ENCODE data around the gene SMC1B. TPM values are rescaled to one million over a fixed set of nuclear protein-coding genes. Genes with fewer than 3 reads are reported as not detected.

SMC1B gene
- total and polyA plus RNA-seq, 2 of the 8 experiments (the other 6 are each of a cell fraction or from before 2014, with no cell fraction given): 0.02 TPM; not detected in 1

- no peaks in the 10 kb centered on the region for H3K27me3 ChIP-seq (replicated peaks in 1 of 4; ENCODE audit: control insufficient read depth in 3 of 4, extremely low read depth in 1 of 4, insufficient read depth in 3 of 4, low read length in 3 of 4)
- CTCF ChIA-PET (ENCODE audit: partially characterized antibody): interaction anchor here (1.3 to 2.2 kb wide), 2 partner anchors 10 to 29 kb away, joined by 3 to 7 read pairs; no protein-coding TSS in a partner anchor
- H2AK5ac ChIP-seq (ENCODE audit: low read depth, low read length): no peak overlapping the region
- no peak overlapping the region for H3K56ac ChIP-seq (replicated peaks; ENCODE audit: insufficient read length, low read depth, low read length)
- no peak overlapping the region for H2BK5ac ChIP-seq (ENCODE audit: low read depth, low read length)
- no peak for FAIRE-seq
- no peak overlapping the region for H3K4me2 ChIP-seq (ENCODE audit: insufficient read depth in 1 of 2, low read depth in 2 of 2, low read length in 2 of 2)
- no peak overlapping the region for H3K23ac ChIP-seq (ENCODE audit: insufficient read length)
- no peak overlapping the region for H4K5ac ChIP-seq (ENCODE audit: insufficient read length, low read depth, low read length)
- no peaks in the 10 kb centered on the region for H3K79me2 ChIP-seq (ENCODE audit: control insufficient read depth in 1 of 2, insufficient read depth in 2 of 2, low read length in 2 of 2)
- H2AFZ ChIP-seq (ENCODE audit: low read length): no peak overlapping the region
- H3K36me3 ChIP-seq (ENCODE audit: control insufficient read depth in 2 of 4, insufficient read depth in 4 of 4, low read length in 3 of 4): no peaks in the 10 kb centered on the region; a peak in 1 of 8 replicates
- H3K18ac ChIP-seq (ENCODE audit: extremely low read depth, low read length): no peak overlapping the region
- no peaks in the 10 kb centered on the region; a peak in 1 of 7 replicates for H3K4me1 ChIP-seq (replicated peaks in 1 of 4; ENCODE audit: control insufficient read depth in 3 of 4, insufficient read depth in 4 of 4, low read length in 3 of 4)
- TF ChIP-seq MAX (IDR thresholded peaks at IDR 0.05) (no peak), CEBPB (IDR thresholded peaks at IDR 0.05; ENCODE audit: low read depth, low read length) (no peak), ZNF274 (IDR thresholded peaks at IDR 0.05; ENCODE audit: borderline replicate concordance, extremely low read depth, low read length) (no peak), SIRT6 (IDR thresholded peaks at IDR 0.05; ENCODE audit: low read length) (no peak), MAFK (IDR thresholded peaks at IDR 0.05; ENCODE audit: low read depth, low read length) (no peak), SIN3A (conservative IDR thresholded peaks at IDR 0.05 in 1 of 2, IDR thresholded peaks at IDR 0.05 in 1 of 2; ENCODE audit: low read depth in 1 of 2, low read length in 2 of 2) (no peak)
- H3K27ac ChIP-seq (ENCODE audit: low read depth, low read length): no peak overlapping the region
- POLR2A ChIA-PET (ENCODE audit: partially characterized antibody): no interaction called here
- WGBS, 2 experiments (ENCODE audit: extremely low coverage in 1 of 2, insufficient coverage in 1 of 2, insufficient read length in 1 of 2, insufficient replicate concordance in 2 of 2, low coverage in 1 of 2, low lambda C conversion rate in 2 of 2, missing lambda C conversion rate in 1 of 2): 84% methylated on average over 13 of the region's 14 CpGs; no CpG with 5 or more reads in 1 of the 2 experiments
- no peak for DNase-seq (ENCODE audit: low read depth in 1 of 2, low spot score in 2 of 2)
- H3K79me1 ChIP-seq (ENCODE audit: low read depth, low read length): no peaks in the 10 kb centered on the region
- no peak overlapping the region for H3K14ac ChIP-seq (ENCODE audit: insufficient read length)
- H2BK15ac ChIP-seq (ENCODE audit: low read length): no peak overlapping the region
- no peaks in the 10 kb centered on the region for H4K20me1 ChIP-seq (replicated peaks in 1 of 2; ENCODE audit: control insufficient read depth in 1 of 2, insufficient read depth in 2 of 2, low read length in 2 of 2)
- H4K91ac ChIP-seq (replicated peaks; ENCODE audit: insufficient read length, low read length): no peak overlapping the region
- no peak overlapping the region for H2BK20ac ChIP-seq (ENCODE audit: low read length)
- no peak overlapping the region for H2BK12ac ChIP-seq (ENCODE audit: low read depth, low read length)
- H4K8ac ChIP-seq (ENCODE audit: extremely low read depth, insufficient read depth, low read length): no peak overlapping the region
- no peak overlapping the region for H3K4me3 ChIP-seq (ENCODE audit: extremely low read depth in 1 of 4, insufficient read depth in 2 of 4, low read depth in 3 of 4, low read length in 4 of 4)
- no peak overlapping the region for H3K4ac ChIP-seq (replicated peaks; ENCODE audit: insufficient read length, low read depth, low read length)
- no peak overlapping the region for H2BK120ac ChIP-seq (replicated peaks; ENCODE audit: low read depth, low read length)
- no peaks in the 10 kb centered on the region; the same call in 1 of the 2 replicates for H3K23me2 ChIP-seq (ENCODE audit: low read depth, low read length)
- H3K9ac ChIP-seq (replicated peaks in 1 of 4; ENCODE audit: extremely low read depth in 1 of 4, low read depth in 3 of 4, low read length in 3 of 4): no peak overlapping the region
- no peaks in the 10 kb centered on the region for H3K9me3 ChIP-seq (ENCODE audit: insufficient read depth in 2 of 2, low read depth in 1 of 2, low read length in 1 of 2)
Measured at GRCh38 chr22:45424241-45424731, 10.9 kb upstream of the SMC1B start.
